ENCODE data around the gene ICAM4. TPM values are rescaled to one million over a fixed set of nuclear protein-coding genes. Genes with fewer than 3 reads are reported as not detected.

The ICAM4 gene
- total RNA-seq, 2 experiments from 2014 or later: 0.38 TPM; not detected in 1

DNA sequence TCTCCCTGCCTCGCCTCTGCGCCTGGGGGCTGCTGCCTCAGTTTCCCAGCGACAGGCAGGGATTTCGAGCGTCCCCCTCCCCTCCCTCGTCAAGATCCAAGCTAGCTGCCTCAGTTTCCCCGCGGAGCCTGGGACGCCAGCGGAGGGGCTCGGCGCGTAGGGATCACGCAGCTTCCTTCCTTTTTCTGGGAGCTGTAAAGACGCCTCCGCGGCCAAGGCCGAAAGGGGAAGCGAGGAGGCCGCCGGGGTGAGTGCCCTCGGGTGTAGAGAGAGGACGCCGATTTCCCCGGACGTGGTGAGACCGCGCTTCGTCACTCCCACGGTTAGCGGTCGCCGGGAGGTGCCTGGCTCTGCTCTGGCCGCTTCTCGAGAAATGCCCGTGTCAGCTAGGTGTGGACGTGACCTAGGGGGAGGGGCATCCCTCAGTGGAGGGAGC is 16.6 kb upstream of the ICAM4 start:
- H3K4me1 ChIP-seq (ENCODE audit: insufficient read depth, low read length, poor library complexity, severe bottlenecking): peaks cover 31% of the 10 kb centered on the region
- no peaks in the 10 kb centered on the region for H3K9me2 ChIP-seq (ENCODE audit: insufficient read depth, low read length)
- H3K9me3 ChIP-seq (ENCODE audit: low read length): no peaks in the 10 kb centered on the region
- peak overlapping the region; percentile 66 for H3K4me3 ChIP-seq (ENCODE audit: low read depth, low read length, poor library complexity, severe bottlenecking)
- H3K4me2 ChIP-seq (ENCODE audit: low read length): peak overlapping the region; percentile 86
- 0 out of 2 replicates have a peak, but pooled peaks cover 5% of the 10 kb centered on the region for H3K79me2 ChIP-seq (ENCODE audit: insufficient read depth, low read depth, low read length)
- BruUV-seq (replicated peaks): no TSS peak
- intact Hi-C loops (cut with micrococcal nuclease; ENCODE audit: unreplicated experiment): no loop called here
- TF ChIP-seq, protein P1, sequence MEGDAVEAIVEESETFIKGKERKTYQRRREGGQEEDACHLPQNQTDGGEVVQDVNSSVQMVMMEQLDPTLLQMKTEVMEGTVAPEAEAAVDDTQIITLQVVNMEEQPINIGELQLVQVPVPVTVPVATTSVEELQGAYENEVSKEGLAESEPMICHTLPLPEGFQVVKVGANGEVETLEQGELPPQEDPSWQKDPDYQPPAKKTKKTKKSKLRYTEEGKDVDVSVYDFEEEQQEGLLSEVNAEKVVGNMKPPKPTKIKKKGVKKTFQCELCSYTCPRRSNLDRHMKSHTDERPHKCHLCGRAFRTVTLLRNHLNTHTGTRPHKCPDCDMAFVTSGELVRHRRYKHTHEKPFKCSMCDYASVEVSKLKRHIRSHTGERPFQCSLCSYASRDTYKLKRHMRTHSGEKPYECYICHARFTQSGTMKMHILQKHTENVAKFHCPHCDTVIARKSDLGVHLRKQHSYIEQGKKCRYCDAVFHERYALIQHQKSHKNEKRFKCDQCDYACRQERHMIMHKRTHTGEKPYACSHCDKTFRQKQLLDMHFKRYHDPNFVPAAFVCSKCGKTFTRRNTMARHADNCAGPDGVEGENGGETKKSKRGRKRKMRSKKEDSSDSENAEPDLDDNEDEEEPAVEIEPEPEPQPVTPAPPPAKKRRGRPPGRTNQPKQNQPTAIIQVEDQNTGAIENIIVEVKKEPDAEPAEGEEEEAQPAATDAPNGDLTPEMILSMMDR (conservative IDR thresholded peaks at IDR 0.05; ENCODE audit: low read length): no peak
- TF ChIP-seq EZH2phosphoT487 (IDR thresholded peaks at IDR 0.05; ENCODE audit: borderline replicate concordance, low read depth, low read length): no peak
- ChIA-PET CTCF (ENCODE audit: unreplicated experiment) (interaction anchor here (0.9 kb wide), 1 partner anchor 69 kb away, joined by 3 read pairs; no protein-coding TSS in a partner anchor), POLR2A (interaction anchor here (1.2 to 2.4 kb wide), 4 partner anchors 10 to 111 kb away, joined by 4 to 14 read pairs (median 8); partner anchors contain the start of genes ICAM5, RAVER1 and TYK2)
- peak overlapping the region; percentile 61; the same call in 1 of the 2 replicates for H2AFZ ChIP-seq (ENCODE audit: low read length)
- H4K20me1 ChIP-seq (ENCODE audit: insufficient read depth, low read length): no peaks in the 10 kb centered on the region
- 0 out of 2 replicates have a peak, but pooled peaks cover 3% of the 10 kb centered on the region for H3K36me3 ChIP-seq (ENCODE audit: insufficient read depth, low read length)
- H3K27ac ChIP-seq (ENCODE audit: low read depth, low read length, poor library complexity, severe bottlenecking): peak overlapping the region; percentile 75
- no peak for DNase-seq (ENCODE audit: low spot score)

DNA sequence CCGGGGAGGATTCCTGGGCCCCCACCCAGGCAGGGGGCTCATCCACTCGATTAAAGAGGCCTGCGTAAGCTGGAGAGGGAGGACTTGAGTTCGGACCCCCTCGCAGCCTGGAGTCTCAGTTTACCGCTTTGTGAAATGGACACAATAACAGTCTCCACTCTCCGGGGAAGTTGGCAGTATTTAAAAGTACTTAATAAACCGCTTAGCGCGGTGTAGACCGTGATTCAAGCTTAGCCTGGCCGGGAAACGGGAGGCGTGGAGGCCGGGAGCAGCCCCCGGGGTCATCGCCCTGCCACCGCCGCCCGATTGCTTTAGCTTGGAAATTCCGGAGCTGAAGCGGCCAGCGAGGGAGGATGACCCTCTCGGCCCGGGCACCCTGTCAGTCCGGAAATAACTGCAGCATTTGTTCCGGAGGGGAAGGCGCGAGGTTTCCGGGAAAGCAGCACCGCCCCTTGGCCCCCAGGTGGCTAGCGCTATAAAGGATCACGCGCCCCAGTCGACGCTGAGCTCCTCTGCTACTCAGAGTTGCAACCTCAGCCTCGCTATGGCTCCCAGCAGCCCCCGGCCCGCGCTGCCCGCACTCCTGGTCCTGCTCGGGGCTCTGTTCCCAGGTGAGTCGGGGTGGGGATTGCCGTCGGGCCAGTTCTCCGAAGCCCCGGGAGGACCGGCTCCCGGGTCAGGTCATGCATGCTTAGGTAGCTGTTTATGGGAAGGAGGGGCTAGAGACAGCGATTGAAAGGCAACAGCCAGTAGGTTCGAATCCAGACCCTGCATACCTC is 15.9 kb upstream of the ICAM4 start, which contains the start of gene ICAM1:
Gene ICAM1 (plus strand): TSS at position 505 of the 779 bp plus-strand sequence. CDS start 40 bp downstream, at position 545.
- 0 out of 2 replicates have a peak, but pooled peaks cover 3% of the 10 kb centered on the region for H3K36me3 ChIP-seq (ENCODE audit: insufficient read depth, low read length)
- TSS peak; percentile 90 for BruUV-seq (replicated peaks)
- DNase-seq (ENCODE audit: low spot score): peak; percentile 80
- POLR2A ChIA-PET: interaction anchor here (0.6 to 2.4 kb wide), 13 partner anchors 10 to 576 kb away, joined by 3 to 14 read pairs (median 4); partner anchors contain the start of genes ICAM4, ICAM5, RAVER1 and TYK2
- CTCF ChIA-PET (ENCODE audit: unreplicated experiment): interaction anchor here (0.6 to 1.2 kb wide), 6 partner anchors 12 to 153 kb away, joined by 3 to 4 read pairs (median 3); partner anchors contain the start of gene TYK2
- H3K4me2 ChIP-seq (ENCODE audit: low read length): peak within 1 kb of the TSS; percentile 86
- H3K79me2 ChIP-seq (ENCODE audit: insufficient read depth, low read depth, low read length): 0 out of 2 replicates have a peak, but pooled peaks cover 5% of the 10 kb centered on the region
- H3K4me3 ChIP-seq (ENCODE audit: low read depth, low read length, poor library complexity, severe bottlenecking): peak within 1 kb of the TSS; percentile 66
- peaks cover 31% of the 10 kb centered on the region for H3K4me1 ChIP-seq (ENCODE audit: insufficient read depth, low read length, poor library complexity, severe bottlenecking)
- intact Hi-C loops (cut with micrococcal nuclease; ENCODE audit: unreplicated experiment): no loop called here
- H2AFZ ChIP-seq (ENCODE audit: low read length): peak within 1 kb of the TSS; percentile 61; the same call in 1 of the 2 replicates
- no peaks in the 10 kb centered on the region for H3K9me2 ChIP-seq (ENCODE audit: insufficient read depth, low read length)
- peak within 1 kb of the TSS; percentile 75 for H3K27ac ChIP-seq (ENCODE audit: low read depth, low read length, poor library complexity, severe bottlenecking)
- H3K9me3 ChIP-seq (ENCODE audit: low read length): no peaks in the 10 kb centered on the region
- TF ChIP-seq, protein P1 (conservative IDR thresholded peaks at IDR 0.05; ENCODE audit: low read length): 0 out of 2 replicates have a peak, but pooled peaks have one; percentile 17
- TF ChIP-seq EZH2phosphoT487 (IDR thresholded peaks at IDR 0.05; ENCODE audit: borderline replicate concordance, low read depth, low read length): no peak
- no peaks in the 10 kb centered on the region for H4K20me1 ChIP-seq (ENCODE audit: insufficient read depth, low read length)

Measured in OCI-LY7 (cell line).